Central memory CD8-positive, alpha-beta T cell (primary cell): ENCODE measurements around the gene TBC1D22A.

ENCODE experiments used
- ATAC-seq: fragments of 150-1000 bp; cut with Tn5 transposase; replicated peaks from 2 replicates; pipeline ENCODE4 v1.10.0; 2022; ENCODE audit warnings: mild to moderate bottlenecking, moderate FRiP score, moderate number of reproducible peaks; ENCODE audit not compliant: poor library complexity, severe bottlenecking; ENCODE audit errors: extremely low read depth
- DNase-seq, 2 donors: peaks; one replicate each; pipeline ENCODE4 v3.0.0; 2021; ENCODE audit warnings: low spot score in 2 of 2
- H3K27ac Mint-ChIP-seq: one replicate; pipeline ENCODE4 v1.8.0; 2022; ENCODE audit warnings: low read depth, mild to moderate bottlenecking, moderate library complexity, mixed read lengths
- H3K27me3 Mint-ChIP-seq: one replicate; pipeline ENCODE4 v1.8.0; 2022; ENCODE audit warnings: mixed read lengths
- H3K36me3 Mint-ChIP-seq: one replicate; pipeline ENCODE4 v1.8.0; 2022; ENCODE audit warnings: mild to moderate bottlenecking, moderate library complexity, mixed read lengths; ENCODE audit not compliant: insufficient read depth
- H3K4me1 Mint-ChIP-seq: one replicate; pipeline ENCODE4 v1.8.0; 2022; ENCODE audit warnings: mixed read lengths
- H3K4me3 Mint-ChIP-seq: one replicate; pipeline ENCODE4 v1.8.0; 2022; ENCODE audit warnings: mild to moderate bottlenecking, moderate library complexity, mixed read lengths
- H3K9me3 Mint-ChIP-seq: one replicate; pipeline ENCODE4 v1.8.0; 2022; ENCODE audit warnings: mixed read lengths

TBC1D22A gene

DNA sequence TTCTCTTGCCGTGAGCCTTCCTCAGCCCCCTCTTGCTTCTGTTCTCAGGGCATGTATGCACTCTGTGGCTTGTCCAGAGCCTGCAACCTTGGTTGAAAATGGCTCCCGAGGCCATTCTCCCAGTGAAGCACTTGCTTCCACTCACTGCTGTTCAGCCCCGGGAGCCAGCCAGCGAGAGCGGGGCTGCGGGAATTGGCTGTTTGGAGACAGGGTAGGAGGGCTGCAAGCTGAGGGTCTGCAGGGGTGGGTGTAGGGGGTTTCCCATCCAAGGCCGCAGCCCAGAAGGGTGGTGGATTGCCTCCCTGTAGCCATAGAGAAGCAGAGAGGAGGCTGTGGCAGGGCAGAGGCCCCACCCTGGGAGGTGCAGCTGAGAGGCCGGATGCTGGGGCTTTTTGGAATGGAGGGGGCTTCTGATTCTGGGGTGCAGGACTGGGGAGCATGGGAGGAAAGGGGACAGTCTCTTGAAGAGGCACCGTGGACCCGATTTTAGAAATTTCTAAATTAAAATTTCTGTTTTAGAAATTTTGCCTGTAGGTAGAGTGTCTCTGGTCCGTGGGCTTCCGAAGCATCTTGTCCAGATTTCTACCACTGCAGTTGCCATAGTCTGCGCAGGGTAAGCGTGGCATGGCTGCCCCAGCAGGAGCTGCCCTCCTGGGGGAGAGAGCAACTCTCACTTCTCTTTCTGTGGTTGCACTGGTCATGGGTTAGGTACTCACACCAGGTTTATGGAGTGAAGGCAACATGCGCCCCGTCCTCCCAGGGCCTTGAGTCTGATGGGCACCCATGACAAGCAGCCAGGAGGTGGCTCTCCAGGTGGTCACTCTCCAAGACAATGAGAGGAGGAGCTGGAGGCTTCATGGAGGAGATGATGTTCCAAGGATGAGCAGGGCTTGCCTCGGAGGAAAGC lies 100.2 kb downstream of the TBC1D22A start:
- H3K27me3 Mint-ChIP-seq = no peaks in the 10 kb centered on the region
- DNase-seq = no peak
- H3K36me3 Mint-ChIP-seq = peaks cover 3% of the 10 kb centered on the region
- no peak overlapping the region for H3K27ac Mint-ChIP-seq
- no peaks in the 10 kb centered on the region for H3K9me3 Mint-ChIP-seq
- no peak for ATAC-seq
- peaks cover 50% of the 10 kb centered on the region for H3K4me1 Mint-ChIP-seq
- no peak overlapping the region for H3K4me3 Mint-ChIP-seq

DNA sequence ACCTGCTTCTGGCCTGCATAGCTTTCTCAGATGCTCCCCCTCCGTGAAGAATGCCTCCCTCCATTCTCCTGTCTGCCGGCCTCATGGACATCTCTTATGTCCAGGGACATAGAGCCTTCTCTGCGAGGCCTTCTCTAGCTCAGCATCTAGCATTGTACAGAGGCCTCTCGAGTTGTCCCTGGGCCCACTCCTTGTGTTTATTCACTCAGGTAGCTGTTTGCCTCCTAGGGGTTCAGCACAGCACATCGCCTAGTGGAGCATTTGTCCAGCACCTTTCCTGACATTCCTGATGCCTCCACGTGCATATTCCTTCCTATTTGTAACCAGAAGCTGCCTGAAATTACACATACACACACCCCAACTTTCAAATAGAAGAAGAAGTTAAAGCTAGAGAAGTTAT lies 101.3 kb downstream of the TBC1D22A start:
- Mint-ChIP-seq H3K4me1 (peaks cover 40% of the 10 kb centered on the region), H3K27me3 (no peaks in the 10 kb centered on the region), H3K27ac (no peak overlapping the region), H3K4me3 (no peak overlapping the region), H3K36me3 (peaks cover 4% of the 10 kb centered on the region), H3K9me3 (no peaks in the 10 kb centered on the region)
- no peak for DNase-seq
- no peak for ATAC-seq

DNA sequence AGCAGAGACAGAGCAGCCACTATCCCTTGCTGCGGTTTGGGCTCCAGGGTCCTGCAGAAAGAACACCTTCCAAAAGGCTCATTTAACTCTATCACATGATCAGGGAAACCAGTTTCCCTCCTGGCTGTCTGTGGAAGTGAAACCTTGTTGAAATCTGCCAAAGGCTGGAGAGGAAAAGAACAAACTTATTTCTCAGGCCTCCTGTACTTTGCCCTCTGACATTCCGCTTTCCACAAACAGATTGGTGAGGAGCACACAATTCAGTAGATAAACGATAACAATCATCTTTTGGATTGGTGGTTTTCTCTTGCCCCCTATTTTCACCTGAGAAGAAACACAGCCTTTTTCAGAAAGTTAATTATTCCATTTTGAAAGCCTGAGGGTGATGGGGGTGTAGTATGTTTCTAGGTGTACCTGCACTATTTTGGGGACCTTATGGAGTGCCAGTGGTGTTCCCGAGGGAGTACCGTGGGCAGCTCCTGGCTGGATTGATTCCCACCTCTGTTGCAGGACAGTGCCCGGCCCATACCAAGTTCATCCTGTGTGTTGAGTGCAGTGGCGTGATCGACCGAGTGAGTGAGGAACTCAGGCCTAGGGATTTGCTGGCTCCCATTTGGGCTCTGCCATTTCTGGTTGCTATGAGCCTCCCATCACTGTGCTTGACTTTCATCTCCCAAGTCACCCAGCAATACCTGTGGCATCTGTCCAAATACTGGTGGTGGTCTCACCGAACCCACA lies 102.0 kb downstream of the TBC1D22A start:
- Mint-ChIP-seq H3K27ac (no peak overlapping the region), H3K9me3 (no peaks in the 10 kb centered on the region), H3K27me3 (no peaks in the 10 kb centered on the region), H3K4me3 (no peak overlapping the region), H3K36me3 (peaks cover 4% of the 10 kb centered on the region), H3K4me1 (peaks cover 46% of the 10 kb centered on the region)
- no peak for DNase-seq
- ATAC-seq = no peak

DNA sequence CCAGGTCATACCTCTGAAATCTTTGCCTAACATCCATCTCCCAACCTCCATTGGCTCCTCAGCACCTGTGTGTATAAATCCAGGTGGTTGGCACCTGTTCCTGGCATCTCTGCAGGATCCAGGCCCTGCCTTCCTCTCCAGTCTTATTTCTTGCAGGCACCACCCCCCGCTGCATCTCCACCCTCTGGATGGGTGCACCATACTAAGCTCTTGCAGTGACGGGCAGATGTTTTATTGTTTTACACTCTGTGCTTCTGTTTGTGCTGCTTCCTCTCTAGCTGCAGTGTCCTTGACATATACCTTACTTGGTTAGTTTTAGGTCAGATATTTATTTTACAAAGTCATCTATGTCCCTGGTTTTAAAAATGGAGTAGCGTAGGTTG lies 102.6 kb downstream of the TBC1D22A start:
- ATAC-seq (no peak), DNase-seq (no peak)
- H3K36me3 Mint-ChIP-seq = peaks cover 4% of the 10 kb centered on the region
- no peaks in the 10 kb centered on the region for H3K27me3 Mint-ChIP-seq
- peaks cover 46% of the 10 kb centered on the region for H3K4me1 Mint-ChIP-seq
- no peak overlapping the region for H3K4me3 Mint-ChIP-seq
- no peaks in the 10 kb centered on the region for H3K9me3 Mint-ChIP-seq
- H3K27ac Mint-ChIP-seq = no peak overlapping the region

DNA sequence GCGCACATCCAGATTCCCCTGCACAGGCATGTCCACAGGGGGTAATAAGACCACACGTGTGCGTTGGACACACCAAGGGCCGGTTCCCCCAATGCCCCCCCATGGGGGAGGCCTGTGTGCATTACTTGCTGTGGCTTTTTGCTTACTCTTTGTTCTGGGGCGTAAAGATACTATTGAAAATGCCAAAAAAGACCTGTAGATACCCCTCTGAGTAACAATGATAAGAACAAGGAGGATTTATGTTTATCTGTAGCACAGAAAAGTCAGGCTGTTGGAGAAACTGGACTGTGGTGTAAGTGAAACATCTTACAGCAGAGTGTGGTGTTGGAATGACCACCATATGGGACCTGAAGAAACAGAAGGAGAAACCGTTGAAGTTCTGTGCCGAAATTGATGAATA lies 103.2 kb downstream of the TBC1D22A start:
- peaks cover 46% of the 10 kb centered on the region for H3K4me1 Mint-ChIP-seq

DNA sequence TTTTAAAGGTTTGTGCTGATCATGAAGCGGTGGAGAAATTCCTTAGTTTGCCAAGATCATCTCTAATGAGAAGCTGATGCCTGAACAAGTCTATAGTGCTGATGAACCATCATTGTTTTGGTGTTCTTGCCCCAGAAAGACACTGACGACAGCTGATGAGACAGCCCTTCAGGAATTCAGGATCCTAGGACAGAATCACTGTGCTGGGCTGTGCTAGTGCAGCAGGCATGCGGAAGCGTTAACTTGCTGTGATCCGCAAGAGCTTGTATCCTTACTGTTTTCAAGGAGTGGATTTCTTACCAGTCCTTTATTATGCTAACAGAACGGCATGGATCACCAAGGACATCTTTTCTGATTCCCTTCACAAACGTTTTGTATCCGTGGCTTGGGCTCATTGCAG lies 104.1 kb downstream of the TBC1D22A start:
- DNase-seq (no peak), ATAC-seq (no peak)
- Mint-ChIP-seq H3K4me1 (peaks cover 46% of the 10 kb centered on the region), H3K27ac (no peak overlapping the region), H3K4me3 (no peak overlapping the region), H3K36me3 (peaks cover 7% of the 10 kb centered on the region), H3K9me3 (peaks cover 5% of the 10 kb centered on the region), H3K27me3 (no peaks in the 10 kb centered on the region)

More for the DNA sequence above, 103.2 kb downstream of the TBC1D22A start:
- H3K9me3 Mint-ChIP-seq = no peaks in the 10 kb centered on the region
- peaks cover 5% of the 10 kb centered on the region for H3K36me3 Mint-ChIP-seq
- H3K27me3 Mint-ChIP-seq = no peaks in the 10 kb centered on the region
- no peak overlapping the region for H3K4me3 Mint-ChIP-seq
- H3K27ac Mint-ChIP-seq = no peak overlapping the region
- DNase-seq (no peak), ATAC-seq (no peak)

DNA sequence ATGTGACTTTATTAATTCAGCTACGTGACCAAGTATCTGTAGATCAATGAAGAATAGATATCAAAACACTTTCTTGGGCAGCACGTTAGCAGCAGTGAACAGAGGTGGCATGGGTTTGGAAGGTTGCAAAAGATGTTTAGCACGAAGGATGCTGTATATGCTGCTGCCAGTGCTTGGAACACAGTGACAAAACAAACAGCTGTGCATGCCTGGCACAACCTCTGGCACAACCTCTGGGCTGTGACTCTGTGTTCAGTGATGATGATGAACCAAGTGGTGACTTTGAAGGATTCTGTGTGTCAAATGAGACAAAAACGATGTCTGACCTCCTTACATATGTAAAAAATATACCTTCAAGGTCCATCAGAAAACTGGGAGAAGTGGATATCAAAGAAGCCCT lies 104.7 kb downstream of the TBC1D22A start:
- H3K36me3 Mint-ChIP-seq = peaks cover 7% of the 10 kb centered on the region
- no peak for ATAC-seq
- H3K9me3 Mint-ChIP-seq = peaks cover 5% of the 10 kb centered on the region
- DNase-seq = no peak
- peaks cover 42% of the 10 kb centered on the region for H3K4me1 Mint-ChIP-seq
- no peaks in the 10 kb centered on the region for H3K27me3 Mint-ChIP-seq
- H3K4me3 Mint-ChIP-seq = no peak overlapping the region
- no peak overlapping the region for H3K27ac Mint-ChIP-seq

DNA sequence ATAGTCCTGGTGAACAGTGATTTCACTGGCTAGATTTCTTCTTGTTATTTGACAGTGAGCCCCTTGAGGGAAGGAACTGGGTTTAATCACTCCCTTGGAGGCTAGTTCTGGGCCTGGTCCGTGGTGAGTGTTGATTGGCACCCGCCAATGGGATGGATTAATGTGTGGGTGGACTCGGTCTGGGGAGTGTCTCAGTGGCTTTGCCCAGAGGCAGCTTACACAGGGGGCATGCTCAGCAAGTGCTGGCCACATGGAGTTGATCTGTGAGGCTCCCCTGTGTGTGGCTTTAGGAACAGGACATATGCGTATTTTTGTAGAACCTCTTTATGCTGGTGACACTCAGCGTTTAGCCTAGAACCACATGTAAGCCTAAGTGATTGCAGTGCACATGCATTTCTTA lies 106.9 kb downstream of the TBC1D22A start:
- no peaks in the 10 kb centered on the region for H3K27me3 Mint-ChIP-seq
- H3K36me3 Mint-ChIP-seq = peaks cover 7% of the 10 kb centered on the region
- ATAC-seq (no peak), DNase-seq (no peak)
- H3K27ac Mint-ChIP-seq = no peak overlapping the region
- H3K9me3 Mint-ChIP-seq = peaks cover 5% of the 10 kb centered on the region
- H3K4me3 Mint-ChIP-seq = no peak overlapping the region
- H3K4me1 Mint-ChIP-seq = peaks cover 30% of the 10 kb centered on the region

DNA sequence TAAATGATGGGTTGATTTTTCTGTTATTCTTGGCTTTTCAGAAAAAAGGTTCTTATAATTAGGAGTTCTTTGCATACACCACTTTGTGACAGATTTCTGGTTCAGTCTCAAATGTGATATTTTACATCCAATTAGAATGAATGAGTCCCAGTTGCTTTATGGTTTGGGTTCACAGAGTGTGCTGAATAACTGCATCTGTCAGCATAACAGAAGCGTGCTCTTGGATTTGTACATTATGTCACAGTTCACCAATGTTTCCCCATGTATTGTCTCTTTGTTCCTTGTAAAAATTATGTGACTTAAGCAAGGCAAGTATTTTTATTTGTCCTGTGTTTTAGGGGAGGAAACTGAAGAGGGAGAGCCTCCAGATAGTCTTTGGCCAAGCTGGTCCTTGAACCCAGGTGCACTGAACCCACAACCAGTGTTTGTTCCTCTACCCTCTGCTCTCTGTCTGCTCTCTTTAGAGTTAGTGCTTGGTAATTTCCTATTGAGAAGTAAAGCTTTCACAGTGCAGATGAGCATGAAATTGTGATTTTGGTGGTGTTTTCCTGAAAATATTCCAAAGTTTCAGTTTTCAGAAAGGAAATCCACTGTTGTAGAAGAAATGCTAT lies 107.5 kb downstream of the TBC1D22A start:
- DNase-seq (no peak), ATAC-seq (no peak)
- H3K9me3 Mint-ChIP-seq = peaks cover 5% of the 10 kb centered on the region
- H3K36me3 Mint-ChIP-seq = peaks cover 5% of the 10 kb centered on the region
- H3K4me3 Mint-ChIP-seq = no peak overlapping the region
- no peaks in the 10 kb centered on the region for H3K27me3 Mint-ChIP-seq
- no peak overlapping the region for H3K27ac Mint-ChIP-seq
- H3K4me1 Mint-ChIP-seq = peaks cover 29% of the 10 kb centered on the region

DNA sequence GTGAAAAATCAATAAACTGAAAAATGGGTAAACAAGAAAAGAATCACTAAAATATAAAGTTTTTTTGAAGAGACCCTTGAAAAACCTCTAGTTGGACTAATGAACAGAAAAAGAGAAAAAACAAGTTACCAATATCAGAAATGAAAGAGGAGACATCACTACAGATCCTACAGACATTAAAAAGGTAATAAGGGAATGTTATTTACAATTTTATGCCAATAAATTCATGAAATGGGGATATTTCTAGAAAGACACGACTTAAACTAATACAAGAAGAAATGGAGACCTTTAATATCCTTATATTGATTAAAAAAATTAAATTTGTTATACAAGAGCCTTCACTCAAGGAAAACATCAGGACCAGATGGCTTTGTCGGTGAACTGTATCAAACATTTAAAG lies 109.4 kb downstream of the TBC1D22A start:
- peaks cover 36% of the 10 kb centered on the region for H3K4me1 Mint-ChIP-seq
- no peak for ATAC-seq
- peaks cover 4% of the 10 kb centered on the region for H3K36me3 Mint-ChIP-seq
- no peak overlapping the region for H3K4me3 Mint-ChIP-seq
- no peak overlapping the region for H3K27ac Mint-ChIP-seq
- H3K9me3 Mint-ChIP-seq = peaks cover 5% of the 10 kb centered on the region
- no peaks in the 10 kb centered on the region for H3K27me3 Mint-ChIP-seq
- no peak for DNase-seq

DNA sequence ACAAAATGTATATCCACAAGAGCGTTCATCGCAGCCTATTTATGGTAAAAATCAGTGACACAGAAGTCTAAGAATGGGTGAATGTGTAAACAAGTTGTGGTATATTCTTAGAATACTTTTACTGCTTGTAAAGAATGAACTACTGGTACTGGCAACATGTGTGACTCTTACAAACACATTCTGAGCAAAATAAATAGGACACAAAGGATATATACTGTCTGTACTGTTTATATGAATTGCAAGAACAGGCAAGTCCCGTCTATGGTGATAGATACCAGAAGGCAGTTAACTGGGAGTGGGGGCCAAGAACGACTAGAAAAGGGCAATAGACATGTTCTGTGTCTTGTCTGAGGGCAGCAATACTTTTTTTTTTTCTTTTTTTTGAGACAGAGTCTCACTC lies 112.6 kb downstream of the TBC1D22A start:
- DNase-seq (no peak), ATAC-seq (no peak)
- H3K27ac Mint-ChIP-seq = no peak overlapping the region
- peaks cover 5% of the 10 kb centered on the region for H3K36me3 Mint-ChIP-seq
- H3K4me3 Mint-ChIP-seq = no peak overlapping the region
- peaks cover 49% of the 10 kb centered on the region for H3K4me1 Mint-ChIP-seq
- H3K27me3 Mint-ChIP-seq = no peaks in the 10 kb centered on the region
- H3K9me3 Mint-ChIP-seq = peaks cover 5% of the 10 kb centered on the region

DNA sequence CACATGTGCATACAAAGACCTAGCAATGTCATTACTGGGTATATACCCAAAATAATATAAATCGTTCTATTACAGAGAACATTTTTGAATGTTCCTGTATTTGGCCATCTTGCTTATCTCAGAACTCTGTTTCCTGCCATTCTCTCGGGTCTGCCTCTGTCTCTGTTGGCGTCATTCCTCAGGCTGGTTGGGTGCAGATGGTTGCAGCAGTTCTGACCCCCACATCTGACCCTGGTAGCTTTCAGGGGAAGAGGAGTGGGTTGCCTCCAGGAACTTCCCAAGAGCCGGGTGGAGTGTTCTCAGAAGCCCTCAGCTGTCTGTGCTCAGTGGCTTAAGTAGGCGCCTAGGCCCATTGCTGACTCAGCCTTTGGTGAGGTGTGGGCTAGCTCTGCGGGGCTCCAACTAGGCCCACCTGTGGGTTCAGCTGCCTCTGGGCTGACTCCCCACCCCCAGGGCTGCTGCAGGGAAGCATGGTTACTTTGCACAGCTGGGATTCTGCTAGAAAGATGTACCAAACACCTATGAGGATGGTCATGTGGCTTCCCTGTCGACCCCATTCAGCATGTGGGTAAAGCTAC lies 114.0 kb downstream of the TBC1D22A start:
- Mint-ChIP-seq H3K4me3 (no peak overlapping the region), H3K36me3 (peaks cover 3% of the 10 kb centered on the region), H3K4me1 (peaks cover 62% of the 10 kb centered on the region), H3K27ac (no peak overlapping the region), H3K27me3 (no peaks in the 10 kb centered on the region), H3K9me3 (no peaks in the 10 kb centered on the region)
- DNase-seq = no peak
- no peak for ATAC-seq
